H1 (cell line): Measurements from ENCODE around the gene CPA3. TPM values are rescaled to one million over a fixed set of nuclear protein-coding genes. Genes with fewer than 3 reads are reported as not detected.

Experiments used
- CBX5 ChIP-seq: fragments of 300-800, 300-1000 bp; sonication (generic); IDR thresholded peaks from 2 replicates; pipeline ENCODE4 v1.7.1; 2016; ENCODE audit warnings: antibody characterized with exemption, low read length, low read depth
- CTBP2 ChIP-seq: IDR thresholded peaks from 2 replicates; pipeline ENCODE4 v1.7.0; 2011; ENCODE audit warnings: borderline replicate concordance, mild to moderate bottlenecking, moderate library complexity, mixed read lengths, low read length; ENCODE audit not compliant: insufficient read depth, insufficient read length
- EP300 ChIP-seq, 2 experiments: IDR thresholded peaks; 1 replicate in 1 of 2; 2 replicates in 1 of 2; pipeline ENCODE4 v1.6.1; 2011 to 2012; ENCODE audit warnings: low read depth in 2 of 2, low read length in 2 of 2, mild to moderate bottlenecking in 2 of 2, borderline replicate concordance in 1 of 2, inconsistent platforms in 1 of 2, moderate library complexity in 1 of 2
- NANOG ChIP-seq: IDR thresholded peaks from 2 replicates; pipeline ENCODE4 v1.6.1; 2011; ENCODE audit warnings: low read length, low read depth, mild to moderate bottlenecking, inconsistent platforms; ENCODE audit not compliant: insufficient read depth, poor library complexity, severe bottlenecking
- PHF8 ChIP-seq: fragments of 200-600 bp; sonication (generic); conservative IDR thresholded peaks from 2 replicates; pipeline ENCODE4 v1.7.1; 2012; ENCODE audit warnings: low read depth, mild to moderate bottlenecking, inconsistent platforms, low read length, moderate library complexity
- POU5F1 ChIP-seq: IDR thresholded peaks from 2 replicates; pipeline ENCODE4 v1.6.1; 2011; ENCODE audit warnings: low read depth, mild to moderate bottlenecking, low read length, moderate library complexity
- RBBP5 ChIP-seq: IDR thresholded peaks from 2 replicates; pipeline ENCODE4 v1.7.1; 2012; ENCODE audit warnings: low read depth, mild to moderate bottlenecking, inconsistent platforms, low read length, moderate library complexity, borderline replicate concordance
- polyA plus RNA-seq, 7 experiments: library from polyadenylated mRNA; depleted of rRNA in 3 of 7; stranded (reverse) in 5 of 7; unstranded in 2 of 7; fragments of >200 nt in 5 of 7; fragments of 200-250 nt in 2 of 7; gene quantifications; 1 replicate in 5 of 7; 2 replicates in 1 of 7; 4 replicates in 1 of 7; pipeline versions ENCODE4 v1.2.1 to v1.2.3, GENCODE V29; 2011 to 2013; ENCODE audit warnings: missing spikeins in 2 of 7, mixed read lengths in 2 of 7
- total RNA-seq: library from RNA; stranded (reverse); fragmentation: NEBNext Ultra II Directional; extraction: Animal tissue kit (Norgen Biotek cat#: 25700); gene quantifications from 2 replicates; pipeline ENCODE4 v1.2.1, GENCODE V29; 2021

The CPA3 gene
- total and polyA plus RNA-seq, 2 of the 8 experiments (the other 6 are each of a cell fraction or from before 2014, with no cell fraction given): not detected

DNA sequence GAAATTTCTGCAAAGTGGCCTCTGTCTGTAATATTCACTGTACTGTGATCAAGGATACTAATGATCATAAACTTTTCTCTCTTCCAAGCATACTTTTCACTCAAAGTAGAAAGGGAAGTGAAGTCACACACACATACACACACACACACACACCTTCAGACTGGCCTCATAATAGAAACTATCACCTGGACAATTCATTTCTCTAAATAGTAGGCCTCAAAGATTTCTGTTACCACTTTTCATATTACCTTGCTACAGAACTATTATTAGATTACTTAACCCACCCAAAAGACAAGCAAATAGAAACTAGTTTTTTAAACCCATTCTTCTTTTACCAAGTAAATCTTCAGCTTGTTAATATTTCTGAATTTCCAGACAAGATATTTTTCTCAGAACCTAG, 25.3 kb upstream of the CPA3 start (continued):
- TF ChIP-seq CTBP2: no peak
- TF ChIP-seq RBBP5: no peak
- TF ChIP-seq POU5F1: no peak
- TF ChIP-seq NANOG: no peak
- no peak for TF ChIP-seq CBX5
- TF ChIP-seq PHF8: no peak
- no peak for TF ChIP-seq EP300 (IDR thresholded peaks at IDR 0.05; ENCODE audit: borderline replicate concordance in 1 of 2, low read depth in 2 of 2, low read length in 2 of 2)
- TF ChIP-seq, all 59 proteins: peak for 0
